HCT116 (cell line): ENCODE results near the gene LAYN. TPM values are rescaled to one million over a fixed set of nuclear protein-coding genes. Genes with fewer than 3 reads are reported as not detected.

Experiments used
- ATAC-seq: fragments of 200-7000 bp; cut with Tn5 transposase; 2 replicates; pipeline ENCODE4 v1.9.1; 2020; ENCODE audit warnings: mild to moderate bottlenecking, moderate library complexity
- BruUV-seq: library from RNA; stranded (reverse); fragments of 400-500 nt; replicated peaks from 2 replicates; lab custom pipeline; 2021; lab: Mats Ljungman, UMichigan
- CTCF ChIA-PET: fragments of 300-600 bp; sonication (Branson Sonifier 250); formaldehyde crosslinking; loops from one replicate; lab custom pipeline; 2021; ENCODE audit warnings: antibody characterized with exemption; lab: Charles Lee
- POLR2A ChIA-PET: fragments of 300-600, 350-600 bp; sonication (Branson Sonifier 250); formaldehyde crosslinking; loops from one replicate; lab custom pipeline; 2021; ENCODE audit warnings: antibody characterized with exemption; lab: Charles Lee
- RAD21 ChIA-PET, 2 experiments: fragments of 300-600 bp; sonication (Branson Sonifier 250); formaldehyde crosslinking; loops; one replicate each; lab custom pipeline; 2023; ENCODE audit warnings: low total read pairs in 2 of 2; ENCODE audit not compliant: uncharacterized antibody in 2 of 2, unreplicated experiment in 2 of 2, low non-redundant PET in 1 of 2; lab: Charles Lee
- DNase-seq: peaks from one replicate; pipeline ENCODE4 v3.0.0-alpha.2; 2010; ENCODE audit warnings: low read depth, low spot score
- H2AFZ ChIP-seq: fragments of 200-600 bp; shearing (Covaris generic), sonication (generic); 2 replicates; pipeline ENCODE4 v1.6.1; 2017; ENCODE audit warnings: low read depth, mixed run types, mixed read lengths, antibody characterized with exemption, low read length; ENCODE audit not compliant: poor library complexity, severe bottlenecking
- H3K27ac ChIP-seq: 2 replicates; pipeline ENCODE4 v1.5.1; 2012; ENCODE audit warnings: low read depth, low read length
- H3K27me3 ChIP-seq: fragments of 200-600 bp; sonication (generic); 2 replicates; pipeline ENCODE4 v1.6.1; 2016; ENCODE audit warnings: mixed run types, low read length, mixed read lengths; ENCODE audit not compliant: insufficient read depth
- H3K36me3 ChIP-seq, 2 experiments: fragments of 200-500 bp in 1 of 2; fragments of 200-600 bp in 1 of 2; sonication (Bioruptor generic) in 1 of 2; sonication (generic) in 1 of 2; 2 replicates each; pipeline versions ENCODE4 v1.5.1 to v1.6.1; 2014 to 2016; ENCODE audit warnings: low read length in 2 of 2, inconsistent platforms in 1 of 2, mixed read lengths in 1 of 2, mixed run types in 1 of 2; ENCODE audit not compliant: insufficient read depth in 2 of 2, control insufficient read depth in 1 of 2
- H3K4me1 ChIP-seq, 2 experiments: fragments of 200-600 bp in 1 of 2; sonication (generic) in 1 of 2; 2 replicates each; pipeline versions ENCODE4 v1.5.1 to v1.6.1; 2012 to 2017; ENCODE audit warnings: low read length in 2 of 2, inconsistent platforms in 1 of 2, mild to moderate bottlenecking in 1 of 2, mixed read lengths in 1 of 2, mixed run types in 1 of 2, moderate library complexity in 1 of 2; ENCODE audit not compliant: insufficient read depth in 2 of 2, control insufficient read depth in 1 of 2
- H3K4me2 ChIP-seq: fragments of 200-600 bp; sonication (generic); 2 replicates; pipeline ENCODE4 v1.6.1; 2017; ENCODE audit warnings: mixed run types, low read length, mixed read lengths
- H3K4me3 ChIP-seq, 2 experiments: fragments of 200-600 bp in 1 of 2; sonication (generic) in 1 of 2; replicated peaks in 1 of 2; 2 replicates each; pipeline ENCODE4 v1.5.1; 2011 to 2016; ENCODE audit warnings: low read length in 2 of 2, control low read depth in 1 of 2, low read depth in 1 of 2, mild to moderate bottlenecking in 1 of 2, mixed read lengths in 1 of 2, mixed run types in 1 of 2
- H3K79me2 ChIP-seq: fragments of 200-600 bp; sonication (generic); 2 replicates; pipeline ENCODE4 v1.6.1; 2017; ENCODE audit warnings: mild to moderate bottlenecking, mixed run types, low read length, moderate library complexity, mixed read lengths; ENCODE audit not compliant: insufficient read depth
- H3K9ac ChIP-seq: fragments of 200-600 bp; sonication (generic); 2 replicates; pipeline ENCODE4 v1.6.1; 2016; ENCODE audit warnings: low read length, mixed read lengths
- H3K9me2 ChIP-seq: fragments of 200-600 bp; sonication (generic), shearing (Covaris generic); 2 replicates; pipeline ENCODE4 v1.6.1; 2017; ENCODE audit warnings: mixed run types, mild to moderate bottlenecking, moderate library complexity; ENCODE audit not compliant: insufficient read depth
- H3K9me3 ChIP-seq, 2 experiments: fragments of 200-500 bp in 1 of 2; fragments of 200-600 bp in 1 of 2; sonication (Bioruptor generic) in 1 of 2; sonication (generic) in 1 of 2; 2 replicates each; pipeline ENCODE4 v1.6.1; 2014 to 2017; ENCODE audit warnings: low read length in 2 of 2, mixed read lengths in 2 of 2, inconsistent platforms in 1 of 2, low read depth in 1 of 2, mild to moderate bottlenecking in 1 of 2, mixed run types in 1 of 2, moderate library complexity in 1 of 2; ENCODE audit not compliant: control insufficient read depth in 1 of 2, insufficient read depth in 1 of 2
- H4K20me1 ChIP-seq: fragments of 200-600 bp; sonication (generic), shearing (Covaris generic); 2 replicates; pipeline ENCODE4 v1.6.1; 2017; ENCODE audit warnings: mixed run types, mild to moderate bottlenecking, moderate library complexity; ENCODE audit not compliant: insufficient read depth
- ELF1 ChIP-seq: IDR thresholded peaks from 2 replicates; pipeline ENCODE4 v1.6.1; 2012; ENCODE audit warnings: low read depth, borderline replicate concordance
- EZH2 ChIP-seq: fragments of 200-600 bp; sonication (generic); IDR thresholded peaks from 2 replicates; pipeline ENCODE4 v1.6.1; 2017; ENCODE audit warnings: antibody characterized with exemption, mixed run types
- FOSL1 ChIP-seq: IDR thresholded peaks from 2 replicates; pipeline ENCODE4 v1.6.1; 2012; ENCODE audit warnings: low read depth
- JUND ChIP-seq: IDR thresholded peaks from 2 replicates; pipeline ENCODE4 v1.6.1; 2012
- MAX ChIP-seq: IDR thresholded peaks from 2 replicates; pipeline ENCODE4 v1.6.1; 2012
- POLR2AphosphoS5 ChIP-seq: IDR thresholded peaks from 2 replicates; pipeline ENCODE4 v1.6.1; 2011; ENCODE audit warnings: mild to moderate bottlenecking, low read depth, low read length, moderate library complexity
- RAD21 ChIP-seq: IDR thresholded peaks from 2 replicates; pipeline ENCODE4 v1.6.1; 2012; ENCODE audit warnings: low read depth, mild to moderate bottlenecking
- SIN3A ChIP-seq: IDR thresholded peaks from 2 replicates; pipeline ENCODE4 v1.6.1; 2012; ENCODE audit warnings: low read depth
- TCF7L2 ChIP-seq: IDR thresholded peaks from 2 replicates; pipeline ENCODE4 v1.7.0; 2011; ENCODE audit warnings: borderline replicate concordance, inconsistent platforms; ENCODE audit not compliant: insufficient read depth, insufficient read length; ENCODE audit errors: extremely low read depth
- ZNF274 ChIP-seq: fragments of 200-500 bp; sonication (Bioruptor generic); IDR thresholded peaks from 2 replicates; pipeline ENCODE4 v1.6.1; 2014; ENCODE audit warnings: mild to moderate bottlenecking, low read depth, low read length, inconsistent platforms
- intact Hi-C: fragments of 100-400 bp; cut with micrococcal nuclease; formaldehyde crosslinking; loops from 2 replicates; pipeline ENCODE4 v1.10.0; 2022
- total RNA-seq: library from RNA; stranded (reverse); gene quantifications from one replicate; pipeline ENCODE4 v1.2.1, GENCODE V29; 2021; ENCODE audit not compliant: unreplicated experiment
- TF ChIP-seq, protein P1 (sequence below): IDR thresholded peaks from 2 replicates; pipeline ENCODE4 v1.6.1; 2012
- TF ChIP-seq, protein P2 (sequence below), 3 experiments: fragments of 200-600 bp in 1 of 3; sonication (generic) in 1 of 3; IDR thresholded peaks in 2 of 3; conservative IDR thresholded peaks in 1 of 3; 2 replicates each; pipeline ENCODE4 v1.5.1; 2012 to 2017; ENCODE audit warnings: low read depth in 2 of 3, low read length in 2 of 3, antibody characterized with exemption in 1 of 3, borderline replicate concordance in 1 of 3, control low read depth in 1 of 3, mild to moderate bottlenecking in 1 of 3, mixed read lengths in 1 of 3, mixed run types in 1 of 3, moderate library complexity in 1 of 3; ENCODE audit not compliant: insufficient read depth in 1 of 3

The LAYN gene
- total RNA-seq, 1 experiment from 2014 or later, result not detected

GRCh38 chr11:111592491-111592890, 52.0 kb downstream of the LAYN start:
- RAD21 ChIA-PET, result no interaction called here
- BruUV-seq, result no TSS peak
- POLR2A ChIA-PET, result no interaction called here
- Histone ChIP-seq H4K20me1 (no peaks in the 10 kb centered on the region), H3K9me2 (no peaks in the 10 kb centered on the region), H3K36me3 (no peaks in the 10 kb centered on the region), H3K9ac (no peak overlapping the region), H3K79me2 (no peaks in the 10 kb centered on the region), H3K4me1 (no peaks in the 10 kb centered on the region), H2AFZ (no peak overlapping the region), H3K27me3 (no peaks in the 10 kb centered on the region), H3K27ac (no peak overlapping the region), H3K4me2 (no peak overlapping the region), H3K9me3 (no peaks in the 10 kb centered on the region), H3K4me3 (no peak overlapping the region)
- TF ChIP-seq SIN3A (no peak), EZH2 (no peak), MAX (no peak), FOSL1 (no peak), ELF1 (no peak), RAD21 (no peak), ZNF274 (no peak), POLR2AphosphoS5 (no peak), TCF7L2 (no peak), JUND (no peak)
- TF ChIP-seq, protein P1, sequence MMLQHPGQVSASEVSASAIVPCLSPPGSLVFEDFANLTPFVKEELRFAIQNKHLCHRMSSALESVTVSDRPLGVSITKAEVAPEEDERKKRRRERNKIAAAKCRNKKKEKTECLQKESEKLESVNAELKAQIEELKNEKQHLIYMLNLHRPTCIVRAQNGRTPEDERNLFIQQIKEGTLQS, result no peak
- TF ChIP-seq, protein P2, sequence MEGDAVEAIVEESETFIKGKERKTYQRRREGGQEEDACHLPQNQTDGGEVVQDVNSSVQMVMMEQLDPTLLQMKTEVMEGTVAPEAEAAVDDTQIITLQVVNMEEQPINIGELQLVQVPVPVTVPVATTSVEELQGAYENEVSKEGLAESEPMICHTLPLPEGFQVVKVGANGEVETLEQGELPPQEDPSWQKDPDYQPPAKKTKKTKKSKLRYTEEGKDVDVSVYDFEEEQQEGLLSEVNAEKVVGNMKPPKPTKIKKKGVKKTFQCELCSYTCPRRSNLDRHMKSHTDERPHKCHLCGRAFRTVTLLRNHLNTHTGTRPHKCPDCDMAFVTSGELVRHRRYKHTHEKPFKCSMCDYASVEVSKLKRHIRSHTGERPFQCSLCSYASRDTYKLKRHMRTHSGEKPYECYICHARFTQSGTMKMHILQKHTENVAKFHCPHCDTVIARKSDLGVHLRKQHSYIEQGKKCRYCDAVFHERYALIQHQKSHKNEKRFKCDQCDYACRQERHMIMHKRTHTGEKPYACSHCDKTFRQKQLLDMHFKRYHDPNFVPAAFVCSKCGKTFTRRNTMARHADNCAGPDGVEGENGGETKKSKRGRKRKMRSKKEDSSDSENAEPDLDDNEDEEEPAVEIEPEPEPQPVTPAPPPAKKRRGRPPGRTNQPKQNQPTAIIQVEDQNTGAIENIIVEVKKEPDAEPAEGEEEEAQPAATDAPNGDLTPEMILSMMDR (IDR thresholded peaks at IDR 0.05 in 2 of 3, conservative IDR thresholded peaks at IDR 0.05 in 1 of 3; ENCODE audit: borderline replicate concordance in 1 of 3, insufficient read depth in 1 of 3, low read depth in 2 of 3, low read length in 2 of 3), result no peak
- CTCF ChIA-PET, result interaction anchor here (1.3 kb wide), 1 partner anchor 12 kb away, joined by 3 read pairs; no protein-coding TSS in a partner anchor
- ATAC-seq, result no peak
- no peak for DNase-seq
- intact Hi-C loops, result no loop called here
